HG03135 (cell line): Measurements from ENCODE around the gene MAPKBP1.

ENCODE experiments used
- ATAC-seq: cut with Tn5 transposase; IDR thresholded peaks from one replicate; pipeline ENCODE4 v1.9.1; 2021; ENCODE audit warnings: mild to moderate bottlenecking, moderate library complexity; ENCODE audit not compliant: unreplicated experiment

Gene MAPKBP1

GRCh38 chr15:41843571-41843970 is 69.3 kb downstream of the MAPKBP1 start:
- ATAC-seq: no peak

DNA sequence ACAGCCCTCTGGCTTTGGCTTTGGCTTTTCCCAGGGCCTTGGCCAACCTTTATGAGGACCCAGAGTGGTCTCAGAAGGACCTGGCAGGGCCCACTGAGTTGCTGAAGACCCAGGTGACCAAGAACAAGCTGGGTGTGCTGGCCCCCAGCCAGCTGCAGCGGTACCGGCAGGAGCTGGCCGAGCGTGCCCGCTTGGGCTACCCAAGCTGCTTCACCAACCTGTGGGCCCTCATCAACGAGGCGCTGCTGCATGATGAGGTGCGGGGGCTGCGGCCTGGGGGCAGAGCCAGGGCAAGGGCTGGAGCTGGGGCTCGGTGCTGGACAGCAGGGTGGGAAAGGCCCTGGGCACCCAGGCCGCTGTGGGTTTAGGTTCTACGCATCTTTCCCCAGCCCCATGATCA is 70.5 kb downstream of the MAPKBP1 start:
- no peak for ATAC-seq

GRCh38 chr15:41847206-41847605 is 72.9 kb downstream of the MAPKBP1 start:
- ATAC-seq: no peak

DNA sequence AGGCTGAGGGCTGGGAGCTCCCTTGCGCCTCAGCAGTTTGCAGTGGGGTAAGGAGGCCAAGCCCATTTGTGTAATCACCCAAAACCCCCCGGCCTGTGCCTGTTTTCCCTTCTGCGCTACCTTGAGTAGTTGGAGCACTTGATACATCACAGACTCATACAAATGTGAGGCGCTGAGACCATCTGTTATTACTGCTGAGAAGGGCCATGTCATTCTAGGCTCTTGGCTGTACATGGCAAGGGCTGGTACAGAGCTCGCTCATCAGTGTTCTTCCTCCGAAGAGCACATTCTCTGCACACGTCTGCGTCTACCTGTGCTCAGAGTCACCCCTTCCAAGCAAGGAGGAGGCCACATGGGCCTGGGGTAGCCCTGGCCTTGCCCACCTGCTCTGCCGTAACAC is 73.7 kb downstream of the MAPKBP1 start:
- no peak for ATAC-seq

- ATAC-seq: no peak
Measured at GRCh38 chr15:41848631-41849030, 74.3 kb downstream of the MAPKBP1 start.

GRCh38 chr15:41849204-41849603 is 74.9 kb downstream of the MAPKBP1 start:
- no peak for ATAC-seq

GRCh38 chr15:41849861-41850260 is 75.6 kb downstream of the MAPKBP1 start:
- no peak for ATAC-seq

- no peak for ATAC-seq
Measured at GRCh38 chr15:41850482-41851166, 76.3 kb downstream of the MAPKBP1 start.

GRCh38 chr15:41851167-41851523 is 76.9 kb downstream of the MAPKBP1 start:
- no peak for ATAC-seq

DNA sequence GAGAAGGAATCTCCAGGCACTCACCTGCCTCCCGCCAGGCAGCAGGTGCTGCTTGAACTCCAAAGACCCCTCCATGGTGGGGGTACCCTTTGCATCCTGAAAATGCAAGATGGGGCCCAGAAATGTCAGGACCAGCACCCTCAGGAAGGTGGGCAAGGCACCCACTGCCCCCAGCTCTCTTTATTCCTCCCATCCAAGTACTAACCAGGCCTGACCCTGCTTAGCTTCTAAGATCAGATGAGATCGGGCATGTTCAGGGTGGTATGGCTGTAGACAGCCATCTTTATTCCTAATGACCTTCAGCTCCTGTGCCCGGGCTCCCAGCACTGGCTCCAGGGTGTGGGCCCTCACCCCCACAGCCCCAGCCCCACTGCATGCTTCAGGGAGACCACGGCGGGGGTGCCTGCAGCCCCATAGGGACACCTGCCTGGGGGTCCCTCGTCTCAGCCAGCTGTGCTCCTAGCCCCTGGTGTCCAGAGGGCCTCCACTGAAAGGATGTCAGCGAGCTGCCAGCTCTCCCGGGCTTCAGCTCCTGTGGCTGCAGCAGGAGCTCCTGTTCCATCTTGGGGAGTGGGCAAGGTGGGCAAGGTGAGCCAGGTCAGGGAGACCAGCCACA is 77.6 kb downstream of the MAPKBP1 start:
- no peak for ATAC-seq

GRCh38 chr15:41852736-41853590 is 78.7 kb downstream of the MAPKBP1 start:
- no peak for ATAC-seq

DNA sequence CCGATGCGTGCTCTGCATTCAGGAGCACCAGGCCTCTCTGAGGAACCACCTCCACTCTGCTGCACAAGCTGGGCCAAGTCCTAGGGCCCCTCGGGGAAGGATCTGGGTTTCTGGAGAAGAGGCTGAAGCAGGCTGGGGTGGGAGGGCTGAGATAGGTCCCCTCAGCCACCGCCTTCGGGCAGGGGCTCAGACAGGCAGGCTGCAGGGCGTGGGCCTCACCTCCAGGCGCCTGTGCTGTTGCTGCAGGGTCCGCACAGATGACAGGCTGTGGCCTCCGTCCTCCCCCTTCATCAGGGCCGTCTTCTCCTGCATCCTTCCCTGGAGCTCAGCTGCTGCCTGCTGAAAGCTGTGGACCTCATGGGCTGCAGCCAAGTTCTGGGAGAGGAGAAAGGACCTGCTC is 79.5 kb downstream of the MAPKBP1 start:
- no peak for ATAC-seq

DNA sequence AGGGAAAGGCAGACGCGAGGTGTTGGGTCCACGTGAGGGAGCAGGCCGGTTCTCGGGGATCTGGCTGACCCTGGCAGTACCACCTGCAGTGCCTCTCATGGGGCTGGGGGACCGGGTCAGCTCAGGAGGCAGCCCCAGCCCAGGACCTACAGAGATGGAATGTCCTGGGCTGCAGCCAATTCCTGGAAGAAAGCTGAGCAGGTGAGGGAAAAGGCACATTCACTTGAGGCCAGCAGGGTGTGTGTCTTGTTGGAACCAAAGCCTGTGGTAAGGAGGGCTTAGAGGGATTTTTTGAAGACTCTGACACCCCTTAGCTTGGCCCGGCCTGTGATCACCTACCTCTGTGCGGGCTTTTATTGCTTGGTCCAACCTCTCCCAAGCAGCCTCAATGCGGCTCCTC is 80.2 kb downstream of the MAPKBP1 start:
- ATAC-seq: no peak

DNA sequence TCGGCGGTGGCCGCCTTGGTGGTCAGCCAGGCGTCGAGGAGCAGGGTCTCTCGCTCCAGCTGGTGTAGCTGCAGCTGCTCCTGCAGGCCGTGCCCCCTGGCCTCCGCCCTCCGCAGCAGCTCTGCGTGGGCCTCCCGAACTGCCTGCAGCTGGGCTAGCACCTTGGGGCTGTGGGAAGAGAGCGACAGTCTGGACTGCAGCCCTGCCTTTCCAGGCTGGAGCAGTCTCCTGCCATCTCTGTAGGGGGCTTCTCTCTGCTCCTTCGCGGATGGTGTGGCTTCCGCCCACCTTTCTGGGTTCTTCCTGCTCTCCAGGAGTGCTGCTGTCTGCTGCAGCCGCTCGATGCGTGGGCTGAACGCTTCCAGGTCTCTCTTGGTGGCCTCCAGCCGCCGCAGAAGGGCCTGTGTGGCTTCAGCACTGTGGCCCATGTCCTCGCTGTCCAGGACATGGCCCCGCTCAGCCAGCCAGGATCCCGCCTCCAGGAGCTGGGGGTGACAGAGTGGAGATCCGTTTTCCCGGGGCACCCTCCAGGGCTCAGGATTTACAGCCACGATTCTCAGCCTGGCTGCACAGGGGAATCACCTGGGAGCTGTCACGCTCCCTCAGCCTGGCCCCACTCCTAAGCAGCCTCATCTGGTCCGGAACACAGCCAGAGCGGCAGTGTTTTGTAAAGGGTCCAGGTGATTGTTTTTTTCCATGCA is 81.1 kb downstream of the MAPKBP1 start:
- ATAC-seq: no peak

- no peak for ATAC-seq
Measured at GRCh38 chr15:41856262-41856661, 82.0 kb downstream of the MAPKBP1 start.

DNA sequence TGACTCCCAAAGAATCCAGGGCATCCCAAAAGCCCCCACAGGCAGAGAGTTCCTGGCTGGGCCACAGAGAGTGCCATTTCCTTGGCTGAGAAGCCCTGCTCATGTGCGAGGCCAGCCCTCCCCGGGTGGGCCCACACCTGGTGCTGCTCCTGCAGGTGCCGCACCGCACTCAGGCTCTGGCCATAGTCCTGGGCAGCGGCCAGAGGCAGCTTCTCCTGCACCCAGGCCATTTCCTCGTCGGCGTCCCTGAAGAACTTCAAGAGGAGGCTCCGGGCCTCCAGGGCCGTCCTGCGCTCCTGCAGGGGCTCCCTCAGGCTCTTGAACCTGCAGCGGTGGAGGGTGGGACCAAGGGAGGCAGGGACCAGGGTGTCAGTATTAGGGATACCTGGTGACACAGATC is 82.4 kb downstream of the MAPKBP1 start:
- ATAC-seq: no peak

DNA sequence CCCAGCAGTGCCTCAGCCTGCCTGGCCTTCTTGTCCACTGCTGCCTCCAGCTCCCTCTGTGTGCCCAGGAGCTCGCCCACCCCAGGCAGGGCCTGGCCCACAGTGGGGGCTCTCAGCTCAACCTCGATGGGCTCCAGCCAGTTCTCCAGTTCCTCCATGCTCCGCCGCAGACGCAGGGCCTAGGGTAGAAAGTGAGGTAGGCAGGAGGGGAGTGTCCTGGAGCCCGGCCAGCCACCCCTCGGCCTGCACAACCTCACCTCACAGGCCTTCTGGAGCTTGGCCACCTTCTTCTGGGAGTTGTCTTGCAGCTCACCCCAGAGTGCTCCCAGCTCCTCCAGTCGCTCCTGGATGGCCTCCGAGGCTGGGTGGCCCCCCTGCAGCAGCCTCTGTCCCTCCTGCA is 83.0 kb downstream of the MAPKBP1 start:
- no peak for ATAC-seq

DNA sequence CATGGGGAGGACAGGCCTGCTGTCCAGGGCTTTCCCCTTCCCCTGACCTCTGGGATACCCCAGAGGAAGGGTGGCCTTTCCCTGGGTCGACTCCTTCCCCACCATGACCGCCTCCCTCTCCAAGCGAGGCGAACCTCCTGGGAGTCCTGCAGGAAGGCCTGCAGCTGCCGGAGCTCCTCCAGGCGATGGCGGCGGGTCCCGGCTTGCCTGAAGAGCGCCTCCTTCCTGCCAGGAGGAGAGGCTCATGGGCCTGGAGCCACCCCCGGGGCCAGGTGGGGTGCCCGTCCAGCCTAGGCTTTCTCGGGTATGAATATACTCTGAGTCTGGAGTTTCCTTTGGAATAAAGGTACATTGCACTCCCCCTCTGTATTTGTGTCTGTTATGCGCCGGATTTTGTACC is 84.5 kb downstream of the MAPKBP1 start:
- no peak for ATAC-seq

- no peak for ATAC-seq
Measured at GRCh38 chr15:41860049-41860828, 86.0 kb downstream of the MAPKBP1 start.

DNA sequence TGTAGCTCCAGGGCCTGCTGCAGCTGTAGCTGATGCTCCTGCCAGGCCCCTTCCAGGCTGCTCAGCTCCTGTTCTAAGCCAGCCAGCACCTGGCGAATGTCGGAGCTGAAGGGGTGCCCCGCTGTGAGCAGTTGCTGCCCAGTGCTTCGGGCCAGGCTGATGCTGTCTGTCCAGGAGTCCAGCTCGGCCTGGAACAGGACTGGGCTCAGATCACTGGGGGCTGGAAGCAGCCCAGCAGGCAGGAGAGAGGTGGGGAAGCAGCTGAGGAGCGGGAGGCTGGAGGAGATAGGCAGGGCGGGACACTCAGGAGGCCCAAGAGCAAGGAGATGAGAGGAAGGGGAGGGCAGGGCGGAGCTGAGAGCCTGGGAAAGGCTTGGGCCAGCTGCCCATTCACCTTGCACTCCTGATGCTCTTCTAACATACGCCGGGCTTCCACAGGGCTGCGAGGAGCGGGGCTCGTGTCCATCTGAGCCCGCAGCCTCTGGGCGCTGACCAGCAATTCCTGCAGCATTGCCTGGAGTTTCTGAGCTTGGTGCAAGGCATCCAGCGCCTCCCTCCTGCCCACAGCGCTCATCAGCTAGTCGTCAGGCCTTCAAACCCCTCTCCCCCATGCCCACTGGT is 87.6 kb downstream of the MAPKBP1 start:
- ATAC-seq: no peak
